Endothelial cell (in vitro differentiated cells): ENCODE data around the gene OGN. TPM values are rescaled to one million over a fixed set of nuclear protein-coding genes. Genes with fewer than 3 reads are reported as not detected.

Experiments
- DNase-seq: peaks from one replicate; pipeline ENCODE4 v3.0.0; 2021; ENCODE audit warnings: low spot score
- H3K27ac Mint-ChIP-seq: one replicate; pipeline ENCODE4 v1.8.0; 2021; ENCODE audit warnings: mixed read lengths, inconsistent platforms; ENCODE audit not compliant: unreplicated experiment
- H3K27me3 Mint-ChIP-seq: one replicate; pipeline ENCODE4 v1.8.0; 2021; ENCODE audit warnings: mild to moderate bottlenecking, moderate library complexity, mixed read lengths, inconsistent platforms; ENCODE audit not compliant: unreplicated experiment
- H3K36me3 Mint-ChIP-seq: one replicate; pipeline ENCODE4 v1.8.0; 2021; ENCODE audit warnings: mild to moderate bottlenecking, low read depth, mixed read lengths, inconsistent platforms; ENCODE audit not compliant: unreplicated experiment
- H3K4me1 Mint-ChIP-seq: one replicate; pipeline ENCODE4 v1.8.0; 2021; ENCODE audit warnings: mild to moderate bottlenecking, mixed read lengths, inconsistent platforms; ENCODE audit not compliant: unreplicated experiment
- H3K4me3 Mint-ChIP-seq: one replicate; pipeline ENCODE4 v1.8.0; 2021; ENCODE audit warnings: mild to moderate bottlenecking, mixed read lengths, inconsistent platforms; ENCODE audit not compliant: unreplicated experiment
- H3K9me3 Mint-ChIP-seq: one replicate; pipeline ENCODE4 v1.8.0; 2021; ENCODE audit warnings: mixed read lengths, inconsistent platforms; ENCODE audit not compliant: unreplicated experiment
- total RNA-seq: library from RNA; stranded (reverse); fragmentation: NEBNext Ultra II Directional; extraction: Animal tissue kit (Norgen Biotek cat#: 25700); gene quantifications from one replicate; pipeline ENCODE4 v1.2.1, GENCODE V29; 2021; ENCODE audit not compliant: unreplicated experiment
- TF ChIP-seq, protein P1 (sequence below): fragments of 200-600 bp; sonication (generic); IDR thresholded peaks from one replicate; pipeline ENCODE4 v1.5.0; 2021; ENCODE audit warnings: antibody characterized with exemption; ENCODE audit not compliant: unreplicated experiment

OGN gene
- total RNA-seq, 1 donor from 2014 or later, result not detected

DNA sequence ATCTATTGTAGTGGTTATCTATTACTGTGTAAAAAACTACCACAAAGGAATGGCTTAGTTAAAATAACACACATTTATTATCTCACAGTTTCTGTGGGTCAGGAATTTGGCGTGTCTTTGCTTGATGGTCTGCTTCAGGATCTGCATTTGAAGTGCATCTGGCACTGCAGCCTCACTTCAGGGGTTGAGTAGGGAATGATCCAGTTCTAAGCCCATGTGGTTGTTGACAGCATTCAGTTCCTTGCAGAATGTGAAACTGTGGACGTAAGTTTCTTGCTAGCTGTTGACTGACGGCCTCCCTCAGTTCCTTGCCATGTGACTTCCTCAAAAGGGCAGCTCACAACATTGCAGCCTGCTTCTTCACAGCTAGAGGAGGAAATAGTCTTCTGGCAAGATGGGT is 2.1 kb upstream of the OGN start:
- TF ChIP-seq, protein P1, sequence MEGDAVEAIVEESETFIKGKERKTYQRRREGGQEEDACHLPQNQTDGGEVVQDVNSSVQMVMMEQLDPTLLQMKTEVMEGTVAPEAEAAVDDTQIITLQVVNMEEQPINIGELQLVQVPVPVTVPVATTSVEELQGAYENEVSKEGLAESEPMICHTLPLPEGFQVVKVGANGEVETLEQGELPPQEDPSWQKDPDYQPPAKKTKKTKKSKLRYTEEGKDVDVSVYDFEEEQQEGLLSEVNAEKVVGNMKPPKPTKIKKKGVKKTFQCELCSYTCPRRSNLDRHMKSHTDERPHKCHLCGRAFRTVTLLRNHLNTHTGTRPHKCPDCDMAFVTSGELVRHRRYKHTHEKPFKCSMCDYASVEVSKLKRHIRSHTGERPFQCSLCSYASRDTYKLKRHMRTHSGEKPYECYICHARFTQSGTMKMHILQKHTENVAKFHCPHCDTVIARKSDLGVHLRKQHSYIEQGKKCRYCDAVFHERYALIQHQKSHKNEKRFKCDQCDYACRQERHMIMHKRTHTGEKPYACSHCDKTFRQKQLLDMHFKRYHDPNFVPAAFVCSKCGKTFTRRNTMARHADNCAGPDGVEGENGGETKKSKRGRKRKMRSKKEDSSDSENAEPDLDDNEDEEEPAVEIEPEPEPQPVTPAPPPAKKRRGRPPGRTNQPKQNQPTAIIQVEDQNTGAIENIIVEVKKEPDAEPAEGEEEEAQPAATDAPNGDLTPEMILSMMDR, result no peak
- no peaks in the 10 kb centered on the region for H3K9me3 Mint-ChIP-seq
- H3K27me3 Mint-ChIP-seq, result no peaks in the 10 kb centered on the region
- no peaks in the 10 kb centered on the region for H3K36me3 Mint-ChIP-seq
- DNase-seq, result no peak
- no peak overlapping the region for H3K4me3 Mint-ChIP-seq
- peaks cover 5% of the 10 kb centered on the region for H3K4me1 Mint-ChIP-seq
- no peak overlapping the region for H3K27ac Mint-ChIP-seq

DNA sequence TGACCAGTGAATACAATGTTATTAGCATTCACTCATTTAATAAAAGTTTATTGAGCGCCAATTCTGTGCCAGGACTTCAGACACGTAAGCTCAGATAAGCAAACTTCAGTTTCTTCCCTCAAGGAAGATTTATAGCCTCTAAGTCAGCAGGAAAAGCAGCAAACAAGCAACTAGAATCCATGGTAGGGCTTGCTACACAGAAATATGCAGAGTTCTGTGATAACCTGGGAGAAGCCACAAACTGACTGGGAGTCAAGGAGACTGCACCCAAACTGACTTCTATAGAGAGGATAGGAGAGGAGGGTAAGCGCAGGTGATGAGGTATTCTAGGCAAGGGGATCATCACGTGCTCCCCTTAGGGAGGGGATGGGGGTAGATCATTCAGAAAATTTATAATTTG is 1.4 kb upstream of the OGN start:
- no peaks in the 10 kb centered on the region for H3K9me3 Mint-ChIP-seq
- no peaks in the 10 kb centered on the region for H3K27me3 Mint-ChIP-seq
- no peak overlapping the region for H3K27ac Mint-ChIP-seq
- H3K36me3 Mint-ChIP-seq, result no peaks in the 10 kb centered on the region
- no peak overlapping the region for H3K4me3 Mint-ChIP-seq
- peaks cover 5% of the 10 kb centered on the region for H3K4me1 Mint-ChIP-seq
- TF ChIP-seq, protein P1, result no peak
- no peak for DNase-seq

DNA sequence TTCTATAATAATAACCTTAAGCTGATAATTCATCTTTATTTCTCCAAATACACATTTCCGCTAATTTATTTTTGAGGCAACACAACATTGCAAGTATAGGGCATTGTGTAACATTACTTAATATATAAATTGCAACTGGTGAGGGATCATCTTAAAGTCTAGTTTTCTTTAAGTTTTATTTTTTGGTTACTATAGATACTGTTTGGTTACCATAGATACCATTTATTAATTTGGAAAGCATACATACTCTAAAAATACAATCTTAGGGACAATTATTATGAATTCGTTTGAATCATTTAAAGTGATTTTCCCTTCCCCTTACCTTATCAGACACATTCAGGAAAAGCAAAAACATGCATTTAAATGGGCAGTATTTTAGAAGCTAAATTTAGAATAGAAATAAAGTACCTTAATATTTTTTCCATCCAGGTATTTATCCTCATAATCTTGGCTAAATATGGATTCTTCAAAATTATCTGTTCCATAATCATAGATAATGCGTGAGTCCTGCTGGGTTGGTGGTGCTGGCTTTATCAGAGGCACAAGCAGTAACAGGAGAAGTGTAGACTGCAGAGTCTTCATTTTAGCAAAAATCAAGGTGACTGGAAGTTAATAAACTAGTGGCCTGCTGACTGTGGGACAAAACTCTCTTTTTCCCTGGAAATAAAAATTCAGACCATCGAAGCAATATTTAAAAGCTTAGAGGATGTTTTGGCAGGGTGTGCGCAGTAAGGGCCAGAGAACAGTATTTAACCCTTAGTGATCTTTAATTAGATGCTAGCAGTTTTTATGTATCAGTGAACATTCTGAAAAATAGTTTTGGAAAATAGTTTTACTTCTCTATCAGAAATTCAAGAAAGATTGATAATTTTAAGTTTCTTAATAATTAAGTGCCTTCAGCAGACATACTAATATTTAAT is 1.3 kb downstream of the OGN start:
- H3K4me3 Mint-ChIP-seq, result no peak overlapping the region
- no peaks in the 10 kb centered on the region for H3K36me3 Mint-ChIP-seq
- no peaks in the 10 kb centered on the region for H3K27me3 Mint-ChIP-seq
- no peaks in the 10 kb centered on the region for H3K9me3 Mint-ChIP-seq
- no peak for DNase-seq
- H3K27ac Mint-ChIP-seq, result no peak overlapping the region
- TF ChIP-seq, protein P1, result no peak
- peaks cover 5% of the 10 kb centered on the region for H3K4me1 Mint-ChIP-seq

DNA sequence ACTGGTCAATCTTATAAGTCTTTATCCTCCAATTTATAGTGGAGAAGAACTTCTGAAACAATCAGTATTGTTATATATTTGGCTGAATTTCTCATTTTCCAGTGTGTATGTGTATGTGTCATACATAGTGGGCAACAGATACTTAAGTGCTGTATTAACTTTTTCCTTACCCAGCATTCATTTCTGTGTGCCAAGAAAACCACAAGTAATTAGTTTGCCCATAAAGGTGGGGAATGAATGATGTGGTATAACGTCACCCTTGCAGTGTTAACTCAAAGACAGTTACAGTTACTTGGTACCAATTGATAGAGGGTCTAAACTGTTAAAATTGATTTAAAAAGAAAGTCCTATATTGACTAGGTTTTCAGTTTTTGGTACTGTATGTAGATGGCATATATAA is 2.0 kb downstream of the OGN start:
- peaks cover 5% of the 10 kb centered on the region for H3K4me1 Mint-ChIP-seq
- no peak overlapping the region for H3K27ac Mint-ChIP-seq
- H3K36me3 Mint-ChIP-seq, result no peaks in the 10 kb centered on the region
- TF ChIP-seq, protein P1, result no peak
- H3K9me3 Mint-ChIP-seq, result no peaks in the 10 kb centered on the region
- no peak overlapping the region for H3K4me3 Mint-ChIP-seq
- no peak for DNase-seq
- H3K27me3 Mint-ChIP-seq, result no peaks in the 10 kb centered on the region

DNA sequence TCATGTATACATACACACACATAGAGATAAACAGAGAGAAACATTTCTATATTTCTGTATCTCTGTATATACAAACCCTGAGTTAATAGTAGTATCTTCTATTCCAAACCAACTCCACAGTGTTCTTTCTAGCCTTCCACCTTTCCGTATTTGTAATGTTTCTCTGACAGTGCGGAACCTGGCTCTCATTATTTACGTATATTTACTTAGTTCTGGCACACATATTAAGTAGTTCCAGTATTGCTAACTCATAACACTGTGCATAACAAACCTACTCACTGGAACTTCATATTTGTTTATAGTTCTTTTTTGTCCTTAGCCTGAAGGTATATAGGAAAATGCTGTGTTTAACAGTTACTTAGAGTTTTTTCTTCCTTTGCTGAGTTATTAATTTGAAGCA is 6.5 kb downstream of the OGN start:
- TF ChIP-seq, protein P1, result no peak
- H3K36me3 Mint-ChIP-seq, result no peaks in the 10 kb centered on the region
- no peaks in the 10 kb centered on the region for H3K9me3 Mint-ChIP-seq
- H3K4me1 Mint-ChIP-seq, result no peaks in the 10 kb centered on the region
- no peak overlapping the region for H3K4me3 Mint-ChIP-seq
- DNase-seq, result no peak
- H3K27me3 Mint-ChIP-seq, result peaks cover 2% of the 10 kb centered on the region
- no peak overlapping the region for H3K27ac Mint-ChIP-seq
